Activated T-helper 2 cell treated with anti-CD3 and anti-CD28 coated beads, Interferon-gamma antibody, Interleukin-2, Interleukin-4, amounts not matched to agents 10 μg/mL and 5 μg/mL and 100 μg/mL, durations not matched to agents 14 hours and 24 hours and 36 hours (primary cell): ENCODE data around the gene PTCD2. TPM values are rescaled to one million over a fixed set of nuclear protein-coding genes. Genes with fewer than 3 reads are reported as not detected.
"Not testable (repeated sequence)": the region's sequence is repeated elsewhere in the genome, so short reads cannot be mapped to it uniquely, and the experiment has no call there.

Experiments used
- DNase-seq: peaks from one replicate; pipeline ENCODE4 v3.0.0; 2021; ENCODE audit warnings: low spot score
- H3K27ac Mint-ChIP-seq: one replicate; pipeline ENCODE4 v1.8.0; 2021; ENCODE audit warnings: mixed read lengths
- H3K27me3 Mint-ChIP-seq: one replicate; pipeline ENCODE4 v1.8.0; 2021; ENCODE audit warnings: low read depth, mixed read lengths
- H3K36me3 Mint-ChIP-seq: one replicate; pipeline ENCODE4 v1.8.0; 2021; ENCODE audit warnings: low read depth, mixed read lengths
- H3K4me1 Mint-ChIP-seq: one replicate; pipeline ENCODE4 v1.8.0; 2021; ENCODE audit warnings: low read depth, mixed read lengths
- H3K4me3 Mint-ChIP-seq: one replicate; pipeline ENCODE4 v1.8.0; 2021; ENCODE audit warnings: low read depth, mild to moderate bottlenecking, moderate library complexity, mixed read lengths
- H3K9me3 Mint-ChIP-seq: one replicate; pipeline ENCODE4 v1.8.0; 2021; ENCODE audit warnings: mixed read lengths
- intact Hi-C: fragments of 100-400 bp; cut with micrococcal nuclease; formaldehyde crosslinking; loops from one replicate; pipeline ENCODE4 v1.15.1; 2023
- total RNA-seq: library from RNA; stranded (reverse); gene quantifications from 2 replicates; pipeline ENCODE4 v1.2.3, GENCODE V29; 2022

The PTCD2 gene
- total RNA-seq, 1 donor from 2014 or later: 16.8 TPM

- no peak for DNase-seq
- no peak overlapping the region for H3K4me3 Mint-ChIP-seq
- H3K4me1 Mint-ChIP-seq: no peaks in the 10 kb centered on the region
- no peaks in the 10 kb centered on the region for H3K36me3 Mint-ChIP-seq
- peaks cover 21% of the 10 kb centered on the region for H3K9me3 Mint-ChIP-seq
- intact Hi-C loops: no loop called here
- no peak overlapping the region for H3K27ac Mint-ChIP-seq
- H3K27me3 Mint-ChIP-seq: peaks cover 16% of the 10 kb centered on the region
Observed at GRCh38 chr5:72400950-72401349, 80.8 kb downstream of the PTCD2 start.

DNA sequence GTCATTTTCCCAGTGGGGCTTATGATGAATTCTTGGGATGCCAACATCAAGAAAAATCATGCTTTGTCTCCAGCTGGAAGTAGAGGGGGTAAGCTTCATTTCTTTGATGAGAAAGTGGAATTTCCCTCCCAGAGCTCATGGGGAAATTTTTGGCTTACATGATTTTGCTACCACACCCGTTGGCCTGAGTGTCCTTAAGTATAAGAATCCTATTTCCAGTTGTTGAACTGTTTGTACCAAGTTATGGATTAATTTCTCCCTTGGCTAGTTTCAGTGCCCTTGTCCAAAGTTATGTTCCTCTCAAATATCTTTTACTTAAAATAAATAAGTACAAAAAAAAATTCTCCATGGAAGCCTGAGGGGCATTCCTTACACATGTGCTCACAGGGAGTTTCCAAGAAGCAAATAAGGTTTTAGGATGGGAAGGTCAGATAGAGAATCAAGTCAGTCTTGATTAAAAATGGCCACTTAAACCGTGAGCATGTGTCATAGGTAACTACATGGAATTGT, 82.3 kb downstream of the PTCD2 start:
- peaks cover 21% of the 10 kb centered on the region for H3K9me3 Mint-ChIP-seq
- H3K36me3 Mint-ChIP-seq: no peaks in the 10 kb centered on the region
- H3K4me1 Mint-ChIP-seq: no peaks in the 10 kb centered on the region
- no peak for DNase-seq
- H3K4me3 Mint-ChIP-seq: no peak overlapping the region
- no peak overlapping the region for H3K27ac Mint-ChIP-seq
- peaks cover 15% of the 10 kb centered on the region for H3K27me3 Mint-ChIP-seq
- intact Hi-C loops: no loop called here

DNA sequence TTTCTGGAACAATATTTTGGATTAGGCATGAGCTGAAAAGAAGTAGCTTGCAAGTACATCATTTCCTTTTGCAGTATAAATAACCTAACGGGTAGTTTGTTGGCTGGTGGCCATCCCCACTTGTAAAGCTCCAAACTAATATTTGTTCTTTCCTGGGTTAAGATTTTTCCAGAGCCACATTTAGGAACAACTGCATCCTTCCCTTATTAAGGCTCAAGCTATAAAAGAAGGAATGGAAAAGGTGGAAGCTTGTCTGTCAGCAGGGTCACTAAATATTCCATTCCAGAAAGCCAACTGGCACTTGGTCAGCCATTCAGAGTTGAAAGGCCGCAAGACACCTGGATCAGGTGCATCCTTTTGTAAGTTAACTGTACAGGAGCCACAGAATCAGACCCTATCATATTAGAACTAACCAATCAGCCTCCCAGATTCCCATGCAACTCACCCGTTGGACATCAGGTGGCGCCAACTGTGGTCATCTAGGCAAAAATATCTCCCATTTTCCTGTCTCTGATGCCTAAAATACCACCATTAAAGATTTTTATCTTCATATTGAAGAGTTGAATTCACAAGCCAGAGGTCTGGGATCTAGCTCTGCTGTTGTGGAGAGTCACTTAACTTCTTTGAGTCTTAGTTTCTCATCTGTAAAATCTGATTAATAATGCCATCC, 82.9 kb downstream of the PTCD2 start:
- no peak overlapping the region for H3K4me3 Mint-ChIP-seq
- intact Hi-C loops: no loop called here
- H3K36me3 Mint-ChIP-seq: no peaks in the 10 kb centered on the region
- DNase-seq: no peak
- peaks cover 12% of the 10 kb centered on the region for H3K27me3 Mint-ChIP-seq
- peaks cover 21% of the 10 kb centered on the region for H3K9me3 Mint-ChIP-seq
- H3K27ac Mint-ChIP-seq: no peak overlapping the region
- no peaks in the 10 kb centered on the region for H3K4me1 Mint-ChIP-seq

DNA sequence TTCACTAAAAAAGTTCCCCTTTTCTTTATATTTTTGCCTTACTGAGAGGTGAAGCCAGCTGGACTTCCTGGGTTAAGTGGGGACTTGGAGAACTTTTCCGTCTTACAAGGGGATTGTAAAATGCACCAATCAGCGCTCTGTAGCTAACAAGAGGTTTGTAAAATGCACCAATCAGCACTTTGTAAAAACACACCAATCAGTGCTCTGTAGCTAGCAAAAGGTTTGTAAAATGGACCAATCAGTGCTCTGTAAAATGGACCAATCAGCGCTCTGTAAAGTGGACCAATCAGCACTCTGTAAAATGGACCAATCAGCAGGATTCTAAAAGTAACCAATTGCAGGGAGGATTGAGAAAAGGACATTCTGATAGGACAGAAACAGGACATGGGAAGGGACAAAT, 84.6 kb downstream of the PTCD2 start:
- intact Hi-C loops, H3K27me3 Mint-ChIP-seq, H3K4me3 Mint-ChIP-seq, H3K27ac Mint-ChIP-seq, DNase-seq, H3K36me3 Mint-ChIP-seq, H3K4me1 Mint-ChIP-seq: not testable (repeated sequence)
- H3K9me3 Mint-ChIP-seq: peaks cover 21% of the 10 kb centered on the region

DNA sequence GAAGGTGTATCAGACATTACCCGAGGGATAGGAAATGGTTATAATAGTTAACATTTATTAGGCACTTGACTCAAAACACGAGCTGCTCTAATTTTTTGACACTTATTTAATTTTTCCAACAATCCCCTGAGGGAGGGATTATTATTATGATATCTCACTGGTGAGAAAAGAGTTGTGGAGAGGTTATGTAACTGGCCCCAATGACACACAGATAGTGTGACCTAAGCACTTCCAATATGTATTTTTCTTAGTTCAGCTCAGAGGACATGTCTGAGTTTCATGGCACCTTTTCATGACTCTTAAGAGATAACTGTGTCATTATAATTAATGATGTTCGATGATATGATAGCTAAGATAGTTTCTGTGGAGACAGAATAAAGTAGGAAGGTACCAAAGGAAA, 86.9 kb downstream of the PTCD2 start:
- peaks cover 11% of the 10 kb centered on the region for H3K27me3 Mint-ChIP-seq
- intact Hi-C loops: no loop called here
- DNase-seq: no peak
- H3K9me3 Mint-ChIP-seq: peaks cover 3% of the 10 kb centered on the region
- no peak overlapping the region for H3K4me3 Mint-ChIP-seq
- H3K4me1 Mint-ChIP-seq: no peaks in the 10 kb centered on the region
- no peaks in the 10 kb centered on the region for H3K36me3 Mint-ChIP-seq
- no peak overlapping the region for H3K27ac Mint-ChIP-seq

- Mint-ChIP-seq H3K4me1 (no peaks in the 10 kb centered on the region), H3K27ac (no peak overlapping the region), H3K9me3 (no peaks in the 10 kb centered on the region), H3K36me3 (no peaks in the 10 kb centered on the region), H3K27me3 (peaks cover 11% of the 10 kb centered on the region), H3K4me3 (no peak overlapping the region)
- DNase-seq: no peak
- intact Hi-C loops: no loop called here
Observed at GRCh38 chr5:72407541-72407940, 87.4 kb downstream of the PTCD2 start.

DNA sequence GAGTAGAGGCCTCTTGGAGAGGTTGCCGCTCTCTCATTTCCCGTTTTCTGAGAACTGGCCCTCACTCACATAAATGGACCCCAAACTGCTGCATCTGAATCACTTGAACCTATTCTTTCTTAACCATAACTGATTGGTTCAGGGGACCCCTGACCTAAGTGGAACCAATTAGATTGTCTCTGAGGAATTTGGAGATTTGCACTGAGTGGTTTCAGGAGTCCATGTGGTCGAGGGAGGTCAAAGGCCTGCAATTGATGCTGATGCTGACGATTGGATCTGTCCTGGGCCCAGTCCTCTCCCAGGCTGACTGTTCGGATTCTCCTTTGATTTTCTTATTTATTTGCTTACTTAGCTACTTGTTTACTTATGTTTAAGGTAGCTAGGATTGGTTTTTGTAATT, 88.0 kb downstream of the PTCD2 start:
- Mint-ChIP-seq H3K4me1 (no peaks in the 10 kb centered on the region), H3K27me3 (peaks cover 11% of the 10 kb centered on the region), H3K4me3 (no peak overlapping the region), H3K9me3 (no peaks in the 10 kb centered on the region), H3K27ac (no peak overlapping the region), H3K36me3 (no peaks in the 10 kb centered on the region)
- DNase-seq: no peak
- intact Hi-C loops: no loop called here

- Mint-ChIP-seq H3K4me1 (no peaks in the 10 kb centered on the region), H3K36me3 (no peaks in the 10 kb centered on the region), H3K9me3 (no peaks in the 10 kb centered on the region), H3K27me3 (peaks cover 11% of the 10 kb centered on the region), H3K4me3 (no peak overlapping the region), H3K27ac (no peak overlapping the region)
- intact Hi-C loops: no loop called here
- DNase-seq: no peak
Observed at GRCh38 chr5:72408603-72409002, 88.4 kb downstream of the PTCD2 start.

DNA sequence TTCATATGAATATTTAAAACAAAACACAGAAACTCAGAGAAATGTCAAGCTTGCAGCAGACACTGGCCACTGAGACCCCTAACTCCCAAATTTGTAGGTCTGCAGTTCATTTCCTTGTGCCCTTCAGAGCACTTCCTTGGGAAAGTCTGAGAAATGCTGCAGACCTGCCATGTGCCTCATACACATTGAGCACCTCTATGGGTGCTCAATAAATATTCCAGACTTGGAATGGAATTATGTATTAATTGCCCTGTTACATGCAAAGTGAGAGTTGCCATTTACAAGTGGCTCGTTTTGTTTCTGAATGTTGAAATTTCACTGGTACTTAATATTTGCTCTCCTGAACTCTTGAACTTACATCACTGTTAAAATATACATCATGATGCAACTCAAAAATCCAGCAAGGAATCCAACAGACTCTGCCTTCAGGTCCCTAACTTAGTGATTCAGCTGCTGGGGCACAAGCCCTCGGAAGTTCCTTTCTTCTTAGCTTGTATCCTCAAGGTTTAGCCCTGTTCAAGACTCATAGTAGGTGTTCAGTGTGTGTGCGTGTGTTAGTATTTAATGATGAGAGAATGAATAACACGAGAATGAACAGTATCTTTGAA, 90.6 kb downstream of the PTCD2 start:
- Mint-ChIP-seq H3K9me3 (no peaks in the 10 kb centered on the region), H3K27ac (no peak overlapping the region), H3K27me3 (peaks cover 12% of the 10 kb centered on the region), H3K36me3 (no peaks in the 10 kb centered on the region), H3K4me3 (no peak overlapping the region), H3K4me1 (no peaks in the 10 kb centered on the region)
- DNase-seq: no peak
- intact Hi-C loops: no loop called here

DNA sequence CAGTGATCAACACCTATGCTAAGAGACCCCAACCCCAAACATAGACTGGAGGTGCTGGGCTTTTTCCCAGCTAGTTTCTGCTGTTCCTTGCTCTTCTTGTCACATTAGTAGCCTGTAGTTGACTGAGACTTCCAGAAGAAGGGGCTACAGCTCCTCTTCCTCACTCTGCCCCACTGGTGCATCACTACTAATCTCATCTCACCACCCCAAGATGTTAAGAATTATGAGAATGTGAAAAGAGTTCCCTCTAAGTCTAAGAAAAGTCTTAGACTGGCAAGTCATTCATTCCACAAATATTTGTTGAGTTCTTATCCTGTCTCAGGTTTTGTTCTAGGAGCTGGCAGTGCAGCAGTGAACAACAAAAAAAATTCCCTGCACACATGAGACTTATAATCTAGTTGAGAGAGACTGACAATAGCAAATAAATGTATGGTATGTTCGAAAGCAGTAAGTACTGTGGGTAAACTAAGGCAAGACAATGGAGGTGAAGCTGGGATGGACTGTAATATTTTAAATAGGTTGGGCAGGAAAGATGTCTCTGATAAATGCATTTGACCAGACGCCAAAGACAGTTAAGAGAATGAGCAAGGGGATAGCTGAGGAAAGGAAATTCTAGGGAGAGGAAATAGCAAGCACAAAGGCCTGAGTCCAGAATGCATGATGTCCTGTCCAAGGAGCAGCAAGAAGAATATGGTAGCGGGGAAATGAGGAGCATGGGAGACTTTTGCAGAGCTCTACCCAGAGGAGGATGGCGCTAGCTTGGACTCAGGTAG, 92.3 kb downstream of the PTCD2 start:
- Mint-ChIP-seq H3K36me3 (no peaks in the 10 kb centered on the region), H3K9me3 (no peaks in the 10 kb centered on the region), H3K4me3 (no peak overlapping the region), H3K27ac (no peak overlapping the region), H3K27me3 (peaks cover 9% of the 10 kb centered on the region), H3K4me1 (no peaks in the 10 kb centered on the region)
- intact Hi-C loops: no loop called here
- no peak for DNase-seq

- H3K4me3 Mint-ChIP-seq: no peak overlapping the region
- no peak overlapping the region for H3K27ac Mint-ChIP-seq
- H3K36me3 Mint-ChIP-seq: no peaks in the 10 kb centered on the region
- H3K27me3 Mint-ChIP-seq: peaks cover 7% of the 10 kb centered on the region
- intact Hi-C loops: no loop called here
- no peak for DNase-seq
- no peaks in the 10 kb centered on the region for H3K9me3 Mint-ChIP-seq
- no peaks in the 10 kb centered on the region for H3K4me1 Mint-ChIP-seq
Observed at GRCh38 chr5:72415616-72416325, 95.6 kb downstream of the PTCD2 start.

DNA sequence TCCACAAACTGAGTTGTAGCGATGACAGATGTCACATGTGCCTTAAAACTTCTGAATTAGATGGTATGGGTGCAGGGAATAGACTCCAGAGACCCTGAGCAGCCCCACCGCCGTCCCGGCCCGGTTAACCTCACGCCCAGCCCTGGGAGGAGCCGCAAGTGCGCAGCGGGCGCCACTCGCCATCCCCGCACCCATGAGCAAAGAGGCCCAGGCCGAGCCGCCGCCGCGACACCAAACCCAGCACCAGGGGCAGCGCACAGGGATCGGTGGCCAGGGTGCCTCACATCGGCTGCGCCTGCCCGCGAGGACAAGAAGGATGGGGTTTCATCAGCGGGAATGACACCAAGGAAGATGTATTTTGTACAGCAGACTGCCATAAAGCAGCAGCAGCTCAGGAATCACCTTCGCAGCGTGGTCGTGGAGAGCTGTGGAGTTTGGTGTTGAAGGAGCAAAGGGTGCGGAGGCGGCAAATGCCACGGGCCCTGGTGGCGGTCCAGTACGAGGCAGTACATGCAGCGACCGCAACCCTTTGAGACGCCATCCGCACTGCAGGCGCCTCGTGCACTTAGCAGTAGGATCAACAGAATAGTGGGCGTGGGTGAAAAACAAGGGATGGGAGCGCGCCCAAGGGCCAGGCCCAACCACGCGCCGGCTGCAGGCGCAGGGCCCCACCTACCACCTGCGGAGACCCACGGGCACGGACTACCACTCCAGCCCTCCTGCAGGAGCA, 97.3 kb downstream of the PTCD2 start:
- Mint-ChIP-seq H3K4me1 (no peaks in the 10 kb centered on the region), H3K4me3 (no peak overlapping the region), H3K36me3 (no peaks in the 10 kb centered on the region), H3K9me3 (no peaks in the 10 kb centered on the region), H3K27me3 (peaks cover 10% of the 10 kb centered on the region), H3K27ac (no peak overlapping the region)
- intact Hi-C loops: no loop called here
- DNase-seq: no peak
